HepG2 (cell line): ENCODE results near the gene MMP25. TPM values are rescaled to one million over a fixed set of nuclear protein-coding genes. Genes with fewer than 3 reads are reported as not detected.

ENCODE experiments used
- MAZ ChIP-seq, 2 experiments: sonication (generic) in 1 of 2; formaldehyde crosslinking in 1 of 2; IDR thresholded peaks; 2 replicates each; pipeline versions ENCODE4 v1.5.0 to v1.6.1; 2012 to 2020; ENCODE audit warnings: low read depth in 2 of 2, mild to moderate bottlenecking in 2 of 2, borderline replicate concordance in 1 of 2, improper control_type of control experiment in 1 of 2, low read length in 1 of 2, missing genetic modification reagents in 1 of 2, moderate library complexity in 1 of 2
- SMC3 ChIP-seq: IDR thresholded peaks from 2 replicates; pipeline ENCODE4 v1.6.1; 2011; ENCODE audit warnings: low read length, improper control_type of control experiment
- TEAD3 ChIP-seq: optimal IDR thresholded peaks from 2 replicates; pipeline ENCODE3; 2016; ENCODE audit warnings: borderline replicate concordance
- YY1 ChIP-seq: IDR thresholded peaks from 2 replicates; pipeline ENCODE4 v1.6.1; 2011; ENCODE audit warnings: low read length, low read depth, moderate library complexity, mild to moderate bottlenecking; ENCODE audit not compliant: insufficient read depth, insufficient replicate concordance
- ZNF550 ChIP-seq: sonication (generic); formaldehyde crosslinking; IDR thresholded peaks from 2 replicates; pipeline ENCODE4 v1.4.0; 2020; ENCODE audit warnings: mild to moderate bottlenecking, missing genetic modification reagents, borderline replicate concordance
- ZNF605 ChIP-seq: sonication (generic); formaldehyde crosslinking; IDR thresholded peaks from 2 replicates; pipeline ENCODE4 v1.8.0; 2022; ENCODE audit warnings: mild to moderate bottlenecking, missing genetic modification reagents
- polyA plus RNA-seq, 8 experiments: library from polyadenylated mRNA; depleted of rRNA in 3 of 8; stranded (reverse) in 7 of 8; unstranded in 1 of 8; fragments of >200 nt; fragmentation: Illumina TruSeq in 4 of 8; extraction: Trizol in 4 of 8; gene quantifications; 2 replicates each; pipeline versions ENCODE4 v1.2.1 to v1.2.3, GENCODE V29; 2011 to 2016; ENCODE audit warnings: low read depth in 4 of 8, missing spikeins in 1 of 8, mixed read lengths in 1 of 8; ENCODE audit not compliant: insufficient read depth in 1 of 8
- total RNA-seq, 5 experiments: library from RNA; depleted of rRNA; stranded (reverse); fragments of >200 nt; fragmentation: Illumina TruSeq; extraction: Trizol; gene quantifications; 2 replicates each; pipeline ENCODE4 v1.2.3, GENCODE V29; 2016; ENCODE audit warnings: low read depth in 1 of 5
- TF ChIP-seq, protein P1 (sequence below): sonication (generic); formaldehyde crosslinking; IDR thresholded peaks from 2 replicates; pipeline ENCODE4 v1.5.0; 2020; ENCODE audit warnings: mild to moderate bottlenecking, missing genetic modification reagents, moderate library complexity
- TF ChIP-seq, protein P2 (sequence below): sonication (generic); formaldehyde crosslinking; IDR thresholded peaks from 2 replicates; pipeline ENCODE4 v1.4.0; 2020; ENCODE audit warnings: missing genetic modification reagents, borderline replicate concordance
- TF ChIP-seq, protein P3 (sequence below): sonication (generic); formaldehyde crosslinking; IDR thresholded peaks from 2 replicates; pipeline ENCODE4 v1.4.0; 2020; ENCODE audit warnings: low read depth, mild to moderate bottlenecking, missing genetic modification reagents
- TF ChIP-seq, protein P4 (sequence below): sonication (generic); formaldehyde crosslinking; IDR thresholded peaks from 2 replicates; pipeline ENCODE4 v1.4.0; 2020; ENCODE audit warnings: missing genetic modification reagents
- TF ChIP-seq, protein P5 (sequence below), 2 experiments: sonication (generic) in 1 of 2; formaldehyde crosslinking in 1 of 2; IDR thresholded peaks; 2 replicates each; pipeline versions ENCODE4 v1.4.0 to v1.6.1; 2018 to 2020; ENCODE audit warnings: missing genetic modification reagents in 2 of 2, borderline replicate concordance in 1 of 2, low read depth in 1 of 2, mild to moderate bottlenecking in 1 of 2, missing biosample characterization in 1 of 2
- TF ChIP-seq, protein P6 (sequence below): sonication (generic); formaldehyde crosslinking; IDR thresholded peaks from 2 replicates; pipeline ENCODE4 v1.8.0; 2023; ENCODE audit warnings: mild to moderate bottlenecking, missing genetic modification reagents
- TF ChIP-seq, protein P7 (sequence below): sonication (generic); formaldehyde crosslinking; IDR thresholded peaks from 2 replicates; pipeline ENCODE4 v1.5.0; 2020; ENCODE audit warnings: mild to moderate bottlenecking, missing genetic modification reagents, borderline replicate concordance

Gene MMP25
- total and polyA plus RNA-seq, 2 of the 13 experiments (the other 11 are each of a cell fraction or from before 2014, with no cell fraction given): 0.04 to 0.08 TPM

DNA sequence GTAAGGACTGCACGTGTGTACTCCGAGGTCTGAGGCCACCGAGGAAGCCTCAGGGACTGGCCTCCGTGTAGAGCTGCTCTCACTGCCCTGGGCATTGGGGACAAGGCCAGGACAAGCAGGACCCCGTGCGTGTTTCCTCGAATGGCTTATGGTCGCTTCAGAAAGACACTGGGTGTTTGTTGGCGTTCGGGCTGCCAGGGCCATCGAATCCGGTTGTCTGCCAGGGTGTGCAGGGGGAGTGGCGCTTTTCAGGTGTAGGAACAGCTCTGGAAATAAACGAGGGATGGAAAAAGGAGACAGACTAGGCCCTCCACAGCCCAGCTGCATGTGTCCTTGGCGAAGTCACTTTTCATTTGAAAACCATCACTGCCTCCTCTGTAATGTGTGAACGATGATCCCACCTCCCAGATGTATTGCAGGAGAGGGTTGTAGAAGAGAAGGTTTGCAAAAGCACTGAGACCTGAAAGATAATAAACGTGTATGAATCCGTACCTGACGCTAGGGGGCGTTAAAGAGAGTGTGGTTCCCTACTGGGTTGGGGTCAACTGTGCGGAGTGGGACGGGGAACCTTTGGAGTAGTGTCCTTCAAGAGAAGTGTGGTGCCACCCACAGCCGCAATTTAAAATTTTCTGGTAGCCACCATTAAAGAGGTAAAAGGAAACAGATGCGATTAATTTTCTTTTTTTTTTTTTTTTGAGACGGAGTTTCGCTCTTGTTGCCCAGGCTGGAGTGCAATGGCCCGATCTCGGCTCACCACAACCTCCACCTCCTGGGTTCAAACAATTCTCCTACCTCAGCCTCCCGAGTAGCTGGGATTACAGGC lies 54.9 kb downstream of the MMP25 start (continued):
- TF ChIP-seq, protein P1, sequence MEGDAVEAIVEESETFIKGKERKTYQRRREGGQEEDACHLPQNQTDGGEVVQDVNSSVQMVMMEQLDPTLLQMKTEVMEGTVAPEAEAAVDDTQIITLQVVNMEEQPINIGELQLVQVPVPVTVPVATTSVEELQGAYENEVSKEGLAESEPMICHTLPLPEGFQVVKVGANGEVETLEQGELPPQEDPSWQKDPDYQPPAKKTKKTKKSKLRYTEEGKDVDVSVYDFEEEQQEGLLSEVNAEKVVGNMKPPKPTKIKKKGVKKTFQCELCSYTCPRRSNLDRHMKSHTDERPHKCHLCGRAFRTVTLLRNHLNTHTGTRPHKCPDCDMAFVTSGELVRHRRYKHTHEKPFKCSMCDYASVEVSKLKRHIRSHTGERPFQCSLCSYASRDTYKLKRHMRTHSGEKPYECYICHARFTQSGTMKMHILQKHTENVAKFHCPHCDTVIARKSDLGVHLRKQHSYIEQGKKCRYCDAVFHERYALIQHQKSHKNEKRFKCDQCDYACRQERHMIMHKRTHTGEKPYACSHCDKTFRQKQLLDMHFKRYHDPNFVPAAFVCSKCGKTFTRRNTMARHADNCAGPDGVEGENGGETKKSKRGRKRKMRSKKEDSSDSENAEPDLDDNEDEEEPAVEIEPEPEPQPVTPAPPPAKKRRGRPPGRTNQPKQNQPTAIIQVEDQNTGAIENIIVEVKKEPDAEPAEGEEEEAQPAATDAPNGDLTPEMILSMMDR: peak; percentile 77
- TF ChIP-seq, protein P2, sequence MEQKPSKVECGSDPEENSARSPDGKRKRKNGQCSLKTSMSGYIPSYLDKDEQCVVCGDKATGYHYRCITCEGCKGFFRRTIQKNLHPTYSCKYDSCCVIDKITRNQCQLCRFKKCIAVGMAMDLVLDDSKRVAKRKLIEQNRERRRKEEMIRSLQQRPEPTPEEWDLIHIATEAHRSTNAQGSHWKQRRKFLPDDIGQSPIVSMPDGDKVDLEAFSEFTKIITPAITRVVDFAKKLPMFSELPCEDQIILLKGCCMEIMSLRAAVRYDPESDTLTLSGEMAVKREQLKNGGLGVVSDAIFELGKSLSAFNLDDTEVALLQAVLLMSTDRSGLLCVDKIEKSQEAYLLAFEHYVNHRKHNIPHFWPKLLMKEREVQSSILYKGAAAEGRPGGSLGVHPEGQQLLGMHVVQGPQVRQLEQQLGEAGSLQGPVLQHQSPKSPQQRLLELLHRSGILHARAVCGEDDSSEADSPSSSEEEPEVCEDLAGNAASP: no peak
- TF ChIP-seq, protein P3, sequence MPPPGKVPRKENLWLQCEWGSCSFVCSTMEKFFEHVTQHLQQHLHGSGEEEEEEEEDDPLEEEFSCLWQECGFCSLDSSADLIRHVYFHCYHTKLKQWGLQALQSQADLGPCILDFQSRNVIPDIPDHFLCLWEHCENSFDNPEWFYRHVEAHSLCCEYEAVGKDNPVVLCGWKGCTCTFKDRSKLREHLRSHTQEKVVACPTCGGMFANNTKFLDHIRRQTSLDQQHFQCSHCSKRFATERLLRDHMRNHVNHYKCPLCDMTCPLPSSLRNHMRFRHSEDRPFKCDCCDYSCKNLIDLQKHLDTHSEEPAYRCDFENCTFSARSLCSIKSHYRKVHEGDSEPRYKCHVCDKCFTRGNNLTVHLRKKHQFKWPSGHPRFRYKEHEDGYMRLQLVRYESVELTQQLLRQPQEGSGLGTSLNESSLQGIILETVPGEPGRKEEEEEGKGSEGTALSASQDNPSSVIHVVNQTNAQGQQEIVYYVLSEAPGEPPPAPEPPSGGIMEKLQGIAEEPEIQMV (CRISPR knock-in tag): 0 out of 2 replicates have a peak, but pooled peaks have one; percentile 43
- TF ChIP-seq, protein P4, sequence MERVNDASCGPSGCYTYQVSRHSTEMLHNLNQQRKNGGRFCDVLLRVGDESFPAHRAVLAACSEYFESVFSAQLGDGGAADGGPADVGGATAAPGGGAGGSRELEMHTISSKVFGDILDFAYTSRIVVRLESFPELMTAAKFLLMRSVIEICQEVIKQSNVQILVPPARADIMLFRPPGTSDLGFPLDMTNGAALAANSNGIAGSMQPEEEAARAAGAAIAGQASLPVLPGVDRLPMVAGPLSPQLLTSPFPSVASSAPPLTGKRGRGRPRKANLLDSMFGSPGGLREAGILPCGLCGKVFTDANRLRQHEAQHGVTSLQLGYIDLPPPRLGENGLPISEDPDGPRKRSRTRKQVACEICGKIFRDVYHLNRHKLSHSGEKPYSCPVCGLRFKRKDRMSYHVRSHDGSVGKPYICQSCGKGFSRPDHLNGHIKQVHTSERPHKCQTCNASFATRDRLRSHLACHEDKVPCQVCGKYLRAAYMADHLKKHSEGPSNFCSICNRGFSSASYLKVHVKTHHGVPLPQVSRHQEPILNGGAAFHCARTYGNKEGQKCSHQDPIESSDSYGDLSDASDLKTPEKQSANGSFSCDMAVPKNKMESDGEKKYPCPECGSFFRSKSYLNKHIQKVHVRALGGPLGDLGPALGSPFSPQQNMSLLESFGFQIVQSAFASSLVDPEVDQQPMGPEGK (CRISPR knock-in tag): 0 out of 2 replicates have a peak, but pooled peaks have one; percentile 13
- TF ChIP-seq ZNF550 (CRISPR knock-in tag) (no peak), ZNF605 (CRISPR knock-in tag) (0 out of 2 replicates have a peak, but pooled peaks have one; percentile 28), MAZ (IDR thresholded peaks at IDR 0.05; ENCODE audit: borderline replicate concordance, low read depth, low read length) (no peak), MAZ (CRISPR knock-in tag; IDR thresholded peaks at IDR 0.05; ENCODE audit: low read depth) (0 out of 2 replicates have a peak, but pooled peaks have one; percentile 24), SMC3 (peak; percentile 11; the same call in 1 of the 2 replicates), TEAD3 (peak; percentile 31), YY1 (no peak)
- TF ChIP-seq, protein P5, sequence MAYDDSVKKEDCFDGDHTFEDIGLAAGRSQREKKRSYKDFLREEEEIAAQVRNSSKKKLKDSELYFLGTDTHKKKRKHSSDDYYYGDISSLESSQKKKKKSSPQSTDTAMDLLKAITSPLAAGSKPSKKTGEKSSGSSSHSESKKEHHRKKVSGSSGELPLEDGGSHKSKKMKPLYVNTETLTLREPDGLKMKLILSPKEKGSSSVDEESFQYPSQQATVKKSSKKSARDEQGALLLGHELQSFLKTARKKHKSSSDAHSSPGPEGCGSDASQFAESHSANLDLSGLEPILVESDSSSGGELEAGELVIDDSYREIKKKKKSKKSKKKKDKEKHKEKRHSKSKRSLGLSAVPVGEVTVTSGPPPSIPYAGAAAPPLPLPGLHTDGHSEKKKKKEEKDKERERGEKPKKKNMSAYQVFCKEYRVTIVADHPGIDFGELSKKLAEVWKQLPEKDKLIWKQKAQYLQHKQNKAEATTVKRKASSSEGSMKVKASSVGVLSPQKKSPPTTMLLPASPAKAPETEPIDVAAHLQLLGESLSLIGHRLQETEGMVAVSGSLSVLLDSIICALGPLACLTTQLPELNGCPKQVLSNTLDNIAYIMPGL (CRISPR knock-in tag; IDR thresholded peaks at IDR 0.05; ENCODE audit: borderline replicate concordance in 1 of 2, low read depth in 1 of 2): peak; percentile 29 to 55; a peak in 2 of 4 replicates
- TF ChIP-seq, protein P6, sequence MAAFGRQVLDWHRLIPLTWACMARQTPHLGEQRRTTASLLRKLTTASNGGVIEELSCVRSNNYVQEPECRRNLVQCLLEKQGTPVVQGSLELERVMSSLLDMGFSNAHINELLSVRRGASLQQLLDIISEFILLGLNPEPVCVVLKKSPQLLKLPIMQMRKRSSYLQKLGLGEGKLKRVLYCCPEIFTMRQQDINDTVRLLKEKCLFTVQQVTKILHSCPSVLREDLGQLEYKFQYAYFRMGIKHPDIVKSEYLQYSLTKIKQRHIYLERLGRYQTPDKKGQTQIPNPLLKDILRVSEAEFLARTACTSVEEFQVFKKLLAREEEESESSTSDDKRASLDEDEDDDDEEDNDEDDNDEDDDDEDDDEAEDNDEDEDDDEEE (CRISPR knock-in tag): 0 out of 2 replicates have a peak, but pooled peaks have one; percentile 63
- TF ChIP-seq, protein P7, sequence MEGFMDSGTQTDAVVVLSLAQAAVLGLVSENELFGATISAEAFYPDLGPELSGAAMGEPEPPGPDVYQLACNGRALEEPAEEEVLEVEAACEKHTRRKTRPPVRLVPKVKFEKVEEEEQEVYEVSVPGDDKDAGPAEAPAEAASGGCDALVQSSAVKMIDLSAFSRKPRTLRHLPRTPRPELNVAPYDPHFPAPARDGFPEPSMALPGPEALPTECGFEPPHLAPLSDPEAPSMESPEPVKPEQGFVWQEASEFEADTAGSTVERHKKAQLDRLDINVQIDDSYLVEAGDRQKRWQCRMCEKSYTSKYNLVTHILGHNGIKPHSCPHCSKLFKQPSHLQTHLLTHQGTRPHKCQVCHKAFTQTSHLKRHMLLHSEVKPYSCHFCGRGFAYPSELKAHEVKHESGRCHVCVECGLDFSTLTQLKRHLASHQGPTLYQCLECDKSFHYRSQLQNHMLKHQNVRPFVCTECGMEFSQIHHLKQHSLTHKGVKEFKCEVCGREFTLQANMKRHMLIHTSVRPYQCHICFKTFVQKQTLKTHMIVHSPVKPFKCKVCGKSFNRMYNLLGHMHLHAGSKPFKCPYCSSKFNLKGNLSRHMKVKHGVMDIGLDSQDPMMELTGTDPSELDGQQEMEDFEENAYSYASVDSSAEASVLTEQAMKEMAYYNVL (CRISPR knock-in tag): 0 out of 2 replicates have a peak, but pooled peaks have one; percentile 23
